ENCODE measurements around the gene SLC38A3.

DNA sequence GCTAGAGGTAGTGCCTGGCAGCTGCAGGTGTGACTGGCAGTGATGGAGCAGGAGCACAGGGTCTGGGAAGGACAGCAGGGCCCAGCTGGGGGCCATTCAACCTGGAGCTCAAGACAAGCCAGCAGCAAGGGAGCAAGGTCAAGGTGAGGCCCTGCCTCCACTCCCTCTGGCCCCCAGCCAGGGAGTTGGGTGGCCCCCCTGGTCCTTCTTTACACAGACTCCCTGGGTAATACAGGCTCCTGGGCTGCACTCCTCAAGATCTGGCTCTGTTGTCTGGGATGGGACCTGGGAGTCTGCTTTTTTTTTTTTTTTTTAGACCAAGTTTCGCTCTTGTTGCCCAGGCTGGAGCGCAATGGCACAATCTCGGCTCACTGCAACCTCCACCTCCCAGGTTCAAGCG is 45.4 kb downstream of the SLC38A3 start:
- TF ChIP-seq, protein P1, sequence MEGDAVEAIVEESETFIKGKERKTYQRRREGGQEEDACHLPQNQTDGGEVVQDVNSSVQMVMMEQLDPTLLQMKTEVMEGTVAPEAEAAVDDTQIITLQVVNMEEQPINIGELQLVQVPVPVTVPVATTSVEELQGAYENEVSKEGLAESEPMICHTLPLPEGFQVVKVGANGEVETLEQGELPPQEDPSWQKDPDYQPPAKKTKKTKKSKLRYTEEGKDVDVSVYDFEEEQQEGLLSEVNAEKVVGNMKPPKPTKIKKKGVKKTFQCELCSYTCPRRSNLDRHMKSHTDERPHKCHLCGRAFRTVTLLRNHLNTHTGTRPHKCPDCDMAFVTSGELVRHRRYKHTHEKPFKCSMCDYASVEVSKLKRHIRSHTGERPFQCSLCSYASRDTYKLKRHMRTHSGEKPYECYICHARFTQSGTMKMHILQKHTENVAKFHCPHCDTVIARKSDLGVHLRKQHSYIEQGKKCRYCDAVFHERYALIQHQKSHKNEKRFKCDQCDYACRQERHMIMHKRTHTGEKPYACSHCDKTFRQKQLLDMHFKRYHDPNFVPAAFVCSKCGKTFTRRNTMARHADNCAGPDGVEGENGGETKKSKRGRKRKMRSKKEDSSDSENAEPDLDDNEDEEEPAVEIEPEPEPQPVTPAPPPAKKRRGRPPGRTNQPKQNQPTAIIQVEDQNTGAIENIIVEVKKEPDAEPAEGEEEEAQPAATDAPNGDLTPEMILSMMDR (IDR thresholded peaks at IDR 0.05) = no peak
- TF ChIP-seq POLR2A (IDR thresholded peaks at IDR 0.05) = no peak
